Retinal pigment epithelial cell (primary cell): ENCODE data around the gene WDR74.
"Not testable (repeated sequence)": the region's sequence is repeated elsewhere in the genome, so short reads cannot be mapped to it uniquely, and the experiment has no call there.

Source experiments
- DNase-seq: peaks from one replicate; pipeline ENCODE4 v3.0.0-alpha.2; 2010; ENCODE audit warnings: low read depth
- H3K4me3 ChIP-seq: 2 replicates; pipeline ENCODE4 v1.5.1; 2011; ENCODE audit warnings: mild to moderate bottlenecking, low read length, control low read depth, moderate library complexity
- CTCF ChIP-seq: conservative IDR thresholded peaks from 2 replicates; pipeline ENCODE4 v1.5.1; 2011; ENCODE audit warnings: low read depth, low read length, control low read depth, inconsistent platforms

The WDR74 gene

GRCh38 chr11:62842171-62842741, 2.9 kb upstream of the WDR74 start:
- H3K4me3 ChIP-seq: peak overlapping the region; percentile 50
- DNase-seq: no peak
- no peak for TF ChIP-seq CTCF

GRCh38 chr11:62841361-62842170, 2.2 kb upstream of the WDR74 start:
- TF ChIP-seq CTCF: no peak
- H3K4me3 ChIP-seq: peak overlapping the region; percentile 50
- peak; percentile 98 for DNase-seq

- H3K4me3 ChIP-seq: peak overlapping the region; percentile 93
Measured at GRCh38 chr11:62840721-62841360, 1.5 kb upstream of the WDR74 start.

GRCh38 chr11:62835336-62835735, 4.1 kb downstream of the WDR74 start:
- TF ChIP-seq CTCF: no peak
- no peak overlapping the region for H3K4me3 ChIP-seq
- no peak for DNase-seq

More at GRCh38 chr11:62840721-62841360, 1.5 kb upstream of the WDR74 start:
- DNase-seq: not testable (repeated sequence)

- TF ChIP-seq CTCF: no peak
- no peak for DNase-seq
Measured at GRCh38 chr11:62832336-62833234, 6.8 kb downstream of the WDR74 start, which contains the start of gene TEX54. TEX54 (minus strand) TSS chr11:62832841.

GRCh38 chr11:62831520-62832335, 7.7 kb downstream of the WDR74 start, which contains the start of gene STX5:
STX5 (minus strand) TSS chr11:62832051; CDS start chr11:62831243, 808 bp downstream.
- peak; percentile 95 for DNase-seq
- TF ChIP-seq CTCF: no peak
- peak within 1 kb of the TSS; percentile 88 for H3K4me3 ChIP-seq

More at GRCh38 chr11:62832336-62833234, 6.8 kb downstream of the WDR74 start, which contains the start of gene TEX54:
- peak within 1 kb of the TSS; percentile 88 for H3K4me3 ChIP-seq
